HG02571 (cell line): ENCODE measurements around the gene PRKAB1.

Experiments
- ATAC-seq: cut with Tn5 transposase; IDR thresholded peaks from one replicate; pipeline ENCODE4 v1.9.1; 2021; ENCODE audit warnings: mild to moderate bottlenecking, moderate library complexity; ENCODE audit not compliant: unreplicated experiment

The PRKAB1 gene

DNA sequence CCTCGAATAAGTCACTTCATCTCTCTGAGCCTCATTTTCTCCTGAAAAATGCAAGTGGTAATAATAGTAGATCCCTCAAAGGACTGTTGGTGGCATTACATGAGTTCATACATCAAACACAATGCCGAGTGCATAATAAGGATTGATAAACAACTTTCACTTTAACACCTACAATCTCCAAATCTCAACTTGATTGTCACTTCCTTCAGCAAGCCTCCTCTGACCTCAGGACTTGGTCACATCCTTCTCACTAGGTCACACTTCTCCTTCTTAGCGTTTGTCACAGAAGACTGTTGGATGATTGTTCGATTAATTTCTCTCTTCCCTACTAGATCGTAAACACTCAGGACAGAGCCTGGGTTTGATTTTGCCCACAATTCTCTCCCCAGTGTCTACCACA is 7.9 kb upstream of the PRKAB1 start:
- ATAC-seq: no peak

DNA sequence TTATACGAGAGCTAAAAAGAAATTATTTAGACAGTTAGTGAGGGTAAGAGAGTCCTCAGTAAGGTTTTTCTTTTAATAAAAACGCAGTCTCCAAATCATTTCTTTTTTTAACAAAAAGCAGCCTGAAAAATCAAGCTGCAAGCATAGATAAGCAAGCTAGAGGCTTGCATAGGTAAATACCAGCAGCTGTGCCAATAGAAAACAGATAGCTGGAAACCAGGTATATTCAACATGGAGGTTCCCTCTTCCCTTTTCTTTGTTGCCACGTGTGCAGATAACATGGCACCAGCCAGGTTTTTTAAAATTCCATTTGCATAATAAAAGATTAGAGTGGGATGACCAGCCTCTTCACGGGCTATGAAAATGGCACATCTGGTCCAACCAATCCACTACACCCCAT is 6.1 kb upstream of the PRKAB1 start:
- ATAC-seq: no peak

GRCh38 chr12:119664642-119665041 is 3.3 kb upstream of the PRKAB1 start:
- no peak for ATAC-seq

- no peak for ATAC-seq
These were observed 2.6 kb upstream of the PRKAB1 start for GRCh38 chr12:119665164-119665929.

DNA sequence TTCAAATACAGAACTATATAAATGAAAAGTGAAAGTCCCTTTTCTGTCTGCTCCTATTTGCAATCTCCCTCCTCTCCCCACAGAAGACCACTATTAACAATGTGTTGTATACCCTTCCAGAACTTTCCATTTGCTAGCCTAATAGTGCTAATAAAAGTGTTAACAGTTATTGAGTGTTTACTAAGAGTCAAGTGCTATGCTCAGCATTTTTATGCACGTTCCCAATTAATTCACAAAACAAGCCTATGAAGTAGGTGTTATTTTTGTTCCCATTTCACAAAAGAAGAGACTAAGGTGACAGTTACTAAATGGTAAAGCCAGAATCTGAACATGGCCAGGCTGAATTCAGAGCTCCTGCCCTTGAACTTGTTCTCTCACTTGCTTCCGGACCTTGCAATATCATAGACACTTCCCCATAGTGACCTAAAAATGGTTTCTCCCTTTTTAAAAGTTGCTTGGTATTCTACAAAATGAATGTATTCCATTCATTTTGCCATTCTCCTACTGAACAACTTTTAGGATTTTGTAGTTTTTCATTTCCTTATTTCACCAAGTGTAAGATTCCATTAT is 1.6 kb upstream of the PRKAB1 start:
- no peak for ATAC-seq

- ATAC-seq: no peak
These were observed 895 bp upstream of the PRKAB1 start for GRCh38 chr12:119666900-119667576.

DNA sequence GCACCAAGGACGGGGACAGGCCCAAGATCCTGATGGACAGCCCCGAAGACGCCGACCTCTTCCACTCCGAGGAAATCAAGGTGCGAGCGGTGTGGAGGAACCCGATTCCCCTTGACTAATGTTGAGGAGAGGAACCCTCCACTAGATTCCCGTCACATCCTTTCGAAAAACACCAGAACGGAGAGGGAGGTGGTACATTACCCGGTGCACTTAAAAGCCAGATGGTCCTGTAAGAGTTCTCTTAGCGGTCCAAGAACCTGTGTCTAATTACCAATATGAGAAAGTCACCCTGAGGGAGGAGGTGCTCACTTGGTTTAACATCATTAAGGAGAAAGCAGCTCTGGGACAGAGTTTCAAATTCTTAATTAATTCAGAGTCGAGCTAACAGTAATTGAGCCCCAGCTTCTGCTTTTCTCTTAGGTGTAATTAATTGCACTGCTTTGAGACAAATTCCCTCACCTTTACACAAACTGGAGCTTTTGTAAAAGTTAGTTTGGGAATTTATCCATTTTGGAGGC is 450 bp downstream of the PRKAB1 start:
- ATAC-seq: no peak

GRCh38 chr12:119669744-119670472 is 2.0 kb downstream of the PRKAB1 start:
- ATAC-seq: no peak

- no peak for ATAC-seq
These were observed 3.1 kb downstream of the PRKAB1 start for GRCh38 chr12:119671070-119671469.

DNA sequence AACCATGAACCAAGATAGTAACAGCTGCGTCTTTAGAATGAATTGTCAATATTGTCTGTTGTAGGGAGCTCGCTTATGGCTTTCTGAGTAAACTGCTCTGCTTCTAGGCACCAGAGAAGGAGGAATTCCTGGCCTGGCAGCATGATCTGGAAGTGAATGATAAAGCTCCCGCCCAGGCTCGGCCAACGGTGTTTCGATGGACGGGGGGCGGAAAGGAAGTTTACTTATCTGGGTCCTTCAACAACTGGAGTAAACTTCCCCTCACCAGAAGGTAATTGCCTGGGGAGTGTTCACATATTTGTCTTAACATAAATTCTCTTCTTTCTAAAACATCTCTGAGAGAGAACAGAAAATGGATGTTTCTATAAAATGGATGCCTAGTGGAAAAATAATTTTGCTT is 4.3 kb downstream of the PRKAB1 start:
- no peak for ATAC-seq

DNA sequence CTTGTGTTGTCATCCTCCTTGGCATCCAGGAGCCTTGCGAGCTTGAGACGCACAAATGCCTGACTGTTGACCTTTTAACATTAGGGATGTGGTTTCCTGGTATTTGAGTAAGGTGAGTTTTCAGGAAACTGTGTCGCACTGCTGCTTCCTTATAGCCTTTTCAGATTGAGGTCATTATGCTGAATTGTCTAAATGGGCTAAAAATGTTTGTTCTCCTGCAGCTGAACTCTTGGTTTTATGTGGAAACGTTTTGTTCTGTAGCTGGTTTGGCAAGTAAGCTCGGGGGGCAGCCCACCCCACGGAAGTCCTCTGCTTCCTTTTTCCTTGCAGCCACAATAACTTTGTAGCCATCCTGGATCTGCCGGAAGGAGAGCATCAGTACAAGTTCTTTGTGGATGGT is 5.7 kb downstream of the PRKAB1 start:
- no peak for ATAC-seq

- no peak for ATAC-seq
These were observed 6.6 kb downstream of the PRKAB1 start for GRCh38 chr12:119674560-119674959.

DNA sequence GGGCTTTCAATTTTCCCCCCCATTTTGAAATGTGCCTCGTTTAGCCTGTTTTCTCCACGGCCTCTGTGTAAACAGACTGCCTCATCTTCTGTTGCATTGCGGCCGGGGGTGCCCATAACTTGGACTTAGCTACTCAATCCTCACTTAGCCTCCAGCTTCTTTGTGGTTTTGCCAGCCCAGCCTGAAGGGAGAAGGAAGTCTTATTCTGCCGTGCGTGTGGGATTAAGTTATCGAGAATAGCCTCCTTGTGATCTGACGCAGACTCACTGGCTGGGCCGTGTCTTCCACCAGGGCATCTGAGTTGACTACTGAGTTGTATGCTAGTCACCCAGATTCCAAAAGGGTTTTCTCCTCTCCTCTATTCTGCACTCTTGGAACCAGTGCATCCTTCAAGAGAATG is 8.1 kb downstream of the PRKAB1 start:
- ATAC-seq: no peak

DNA sequence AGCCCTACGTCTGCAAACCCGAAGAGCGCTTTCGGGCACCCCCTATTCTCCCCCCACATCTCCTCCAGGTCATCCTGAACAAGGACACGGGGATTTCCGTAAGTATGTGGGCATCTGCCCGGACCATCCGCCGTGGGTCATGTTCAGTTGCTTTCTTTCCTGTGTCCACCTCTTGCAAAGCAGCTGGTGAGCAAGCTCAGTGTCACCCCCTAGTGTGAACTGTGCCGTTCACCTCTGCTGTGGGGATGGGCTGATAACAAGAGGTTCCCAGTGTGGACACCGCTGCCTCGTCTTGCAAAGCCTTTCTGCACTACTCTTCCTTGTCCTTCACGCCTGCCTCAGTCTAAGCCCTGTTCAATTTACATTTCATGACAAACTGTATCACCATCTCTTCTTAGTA is 8.6 kb downstream of the PRKAB1 start:
- no peak for ATAC-seq

- no peak for ATAC-seq
These were observed 10.5 kb downstream of the PRKAB1 start for GRCh38 chr12:119678459-119678858.

- no peak for ATAC-seq
These were observed 11.1 kb downstream of the PRKAB1 start for GRCh38 chr12:119679081-119679480.

GRCh38 chr12:119679490-119679889 is 11.6 kb downstream of the PRKAB1 start:
- ATAC-seq: no peak

GRCh38 chr12:119681111-119681510 is 13.2 kb downstream of the PRKAB1 start:
- ATAC-seq: no peak

GRCh38 chr12:119681728-119682638 is 14.1 kb downstream of the PRKAB1 start:
- ATAC-seq: peak; percentile 53

DNA sequence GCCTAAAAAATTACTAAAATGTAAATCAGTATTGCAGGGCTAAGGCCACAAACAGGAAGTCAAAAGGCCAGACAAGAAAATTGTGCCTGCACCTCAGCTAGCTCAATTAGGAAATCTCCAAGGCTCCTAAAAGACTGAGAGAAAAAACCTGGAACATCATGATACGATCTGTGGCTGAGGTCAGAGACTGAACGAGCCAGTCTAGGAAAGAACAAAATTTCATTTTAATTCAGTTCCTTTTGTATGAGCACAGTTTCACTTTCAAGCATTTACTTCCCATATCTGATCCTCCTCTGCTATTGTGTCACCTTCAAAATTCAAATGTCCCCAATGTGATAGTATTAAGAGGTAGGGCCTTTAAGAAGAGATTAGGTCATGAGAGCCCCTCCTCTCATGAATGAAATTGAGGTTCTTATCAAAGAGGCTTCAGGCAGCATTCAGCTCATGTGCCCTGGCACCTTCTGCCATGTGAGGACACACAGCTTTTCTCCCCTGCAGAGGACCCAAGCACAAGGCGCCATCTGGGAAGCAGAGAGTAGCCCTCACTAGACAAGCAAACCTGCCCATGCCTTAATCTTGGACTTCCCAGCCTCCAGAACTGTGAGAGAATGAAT is 14.8 kb downstream of the PRKAB1 start:
- no peak for ATAC-seq
